Colonic mucosa (tissue), 4 donors: ENCODE measurements around the gene MMRN2. TPM values are rescaled to one million over a fixed set of nuclear protein-coding genes. Genes with fewer than 3 reads are reported as not detected.
A peak's percentile ranks its signal among the peaks of the same experiment; 100 is the strongest.
"Not testable (repeated sequence)": the region's sequence is repeated elsewhere in the genome, so short reads cannot be mapped to it uniquely, and the experiment has no call there.

Experiments
- DNase-seq: peaks from one replicate; pipeline ENCODE4 v3.0.0-alpha.2; 2020
- H3K27ac ChIP-seq: fragments of 200-600 bp; one replicate; pipeline ENCODE4 v1.8.0; 2021
- H3K27me3 ChIP-seq: fragments of 200-600 bp; one replicate; pipeline ENCODE4 v1.8.0; 2021
- H3K36me3 ChIP-seq: fragments of 200-600 bp; one replicate; pipeline ENCODE4 v1.8.0; 2021
- H3K4me1 ChIP-seq: fragments of 200-600 bp; one replicate; pipeline ENCODE4 v1.8.0; 2021; ENCODE audit warnings: mild to moderate bottlenecking
- H3K4me3 ChIP-seq: fragments of 200-600 bp; one replicate; pipeline ENCODE4 v1.8.0; 2021
- H3K9ac ChIP-seq, 2 donors: one replicate each; pipeline ENCODE4 v1.7.0; 2013; ENCODE audit warnings: control low read depth in 2 of 2, low read depth in 2 of 2, low read length in 2 of 2
- H3K9me3 ChIP-seq: fragments of 200-600 bp; one replicate; pipeline ENCODE4 v1.8.0; 2021
- CTCF ChIP-seq: fragments of 200-600 bp; IDR thresholded peaks from one replicate; pipeline ENCODE4 v1.8.0; 2022; ENCODE audit warnings: antibody characterized with exemption, mild to moderate bottlenecking
- intact Hi-C: fragments of 100-400 bp; cut with DNase I; formaldehyde crosslinking; loops from one replicate; pipeline ENCODE4 v1.14.1; 2022
- total RNA-seq, 2 donors: library from RNA; stranded (reverse); fragmentation: NEBNext Ultra II Directional in 1 of 2; extraction: Animal tissue kit (Norgen Biotek cat#: 25700) in 1 of 2; gene quantifications; one replicate each; pipeline ENCODE4 v1.2.1, GENCODE V29; 2021
- donor health status: healthy.
- donor health status: DM: no; HTN: no; CAD: no.
- donor health status: DM: no; HTN: no; CAD: no.

MMRN2 gene
- total RNA-seq, 2 donors from 2014 or later = 3.4 to 7.4 TPM

DNA sequence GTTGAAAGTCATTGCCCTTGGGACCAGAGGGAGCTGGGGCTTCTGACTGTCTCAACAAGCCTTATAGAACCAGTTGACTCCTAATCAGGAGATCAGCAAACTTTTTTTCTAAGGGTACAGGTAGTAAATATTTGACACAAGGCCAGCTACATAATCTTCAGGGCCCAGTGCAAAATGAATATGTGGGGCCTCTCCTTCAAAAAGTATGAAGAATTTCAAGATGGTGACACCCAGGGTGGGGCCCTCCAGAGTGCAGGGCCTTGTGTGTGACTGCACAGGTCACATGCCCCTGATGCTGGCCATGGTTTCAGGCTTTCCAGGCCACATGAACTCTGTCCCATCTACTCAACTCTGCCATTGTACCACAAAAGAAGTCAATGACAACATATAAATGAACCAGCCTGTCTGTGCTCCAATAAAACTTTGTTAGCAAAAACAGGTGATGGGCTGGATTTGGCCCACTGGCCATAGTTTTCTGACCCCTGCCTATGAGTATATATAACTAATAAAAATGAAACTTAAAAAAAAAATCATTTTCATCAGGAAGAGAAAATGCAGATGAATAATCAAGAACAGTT is 6.1 kb downstream of the MMRN2 start:
- no peak for DNase-seq

DNA sequence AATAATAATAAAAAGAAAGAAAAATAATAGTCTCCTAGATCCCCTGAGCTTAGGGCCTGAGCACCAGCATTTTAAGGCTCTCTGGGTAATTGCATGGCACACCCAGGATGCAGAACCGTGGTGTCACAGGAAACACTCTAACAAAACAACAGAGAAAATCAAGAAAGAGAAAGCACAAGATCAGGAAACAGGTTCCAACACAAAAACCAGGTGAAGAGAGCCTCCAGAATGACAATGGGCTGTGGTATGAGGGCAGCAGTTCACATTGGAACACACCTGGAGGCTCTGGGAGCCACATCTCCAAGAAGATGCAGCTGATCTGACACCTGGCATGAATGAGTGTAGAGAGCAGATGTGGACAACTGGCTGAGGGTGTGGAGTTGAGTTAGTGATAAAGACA is 7.1 kb downstream of the MMRN2 start:
- H3K27me3 ChIP-seq = no peaks in the 10 kb centered on the region
- no peak for DNase-seq
- H3K27ac ChIP-seq = no peak overlapping the region
- H3K4me1 ChIP-seq = no peaks in the 10 kb centered on the region
- H3K9ac ChIP-seq = no peak overlapping the region
- H3K4me3 ChIP-seq = no peak overlapping the region
- intact Hi-C loops = no loop called here
- H3K9me3 ChIP-seq = no peaks in the 10 kb centered on the region
- TF ChIP-seq CTCF = no peak
- H3K36me3 ChIP-seq = no peaks in the 10 kb centered on the region

More for the DNA sequence above, 6.1 kb downstream of the MMRN2 start:
- Histone ChIP-seq H3K27ac (no peak overlapping the region), H3K27me3 (no peaks in the 10 kb centered on the region), H3K36me3 (no peaks in the 10 kb centered on the region), H3K9ac (no peak overlapping the region), H3K4me3 (no peak overlapping the region), H3K4me1 (no peaks in the 10 kb centered on the region), H3K9me3 (no peaks in the 10 kb centered on the region)
- TF ChIP-seq CTCF = no peak
- intact Hi-C loops = no loop called here

GRCh38 chr10:86947806-86948205 is 9.6 kb downstream of the MMRN2 start:
- peak; percentile 15 for DNase-seq
- H3K9me3 ChIP-seq, H3K4me3 ChIP-seq, intact Hi-C loops, H3K27me3 ChIP-seq, H3K9ac ChIP-seq, H3K4me1 ChIP-seq, H3K27ac ChIP-seq, H3K36me3 ChIP-seq: not testable (repeated sequence)

DNA sequence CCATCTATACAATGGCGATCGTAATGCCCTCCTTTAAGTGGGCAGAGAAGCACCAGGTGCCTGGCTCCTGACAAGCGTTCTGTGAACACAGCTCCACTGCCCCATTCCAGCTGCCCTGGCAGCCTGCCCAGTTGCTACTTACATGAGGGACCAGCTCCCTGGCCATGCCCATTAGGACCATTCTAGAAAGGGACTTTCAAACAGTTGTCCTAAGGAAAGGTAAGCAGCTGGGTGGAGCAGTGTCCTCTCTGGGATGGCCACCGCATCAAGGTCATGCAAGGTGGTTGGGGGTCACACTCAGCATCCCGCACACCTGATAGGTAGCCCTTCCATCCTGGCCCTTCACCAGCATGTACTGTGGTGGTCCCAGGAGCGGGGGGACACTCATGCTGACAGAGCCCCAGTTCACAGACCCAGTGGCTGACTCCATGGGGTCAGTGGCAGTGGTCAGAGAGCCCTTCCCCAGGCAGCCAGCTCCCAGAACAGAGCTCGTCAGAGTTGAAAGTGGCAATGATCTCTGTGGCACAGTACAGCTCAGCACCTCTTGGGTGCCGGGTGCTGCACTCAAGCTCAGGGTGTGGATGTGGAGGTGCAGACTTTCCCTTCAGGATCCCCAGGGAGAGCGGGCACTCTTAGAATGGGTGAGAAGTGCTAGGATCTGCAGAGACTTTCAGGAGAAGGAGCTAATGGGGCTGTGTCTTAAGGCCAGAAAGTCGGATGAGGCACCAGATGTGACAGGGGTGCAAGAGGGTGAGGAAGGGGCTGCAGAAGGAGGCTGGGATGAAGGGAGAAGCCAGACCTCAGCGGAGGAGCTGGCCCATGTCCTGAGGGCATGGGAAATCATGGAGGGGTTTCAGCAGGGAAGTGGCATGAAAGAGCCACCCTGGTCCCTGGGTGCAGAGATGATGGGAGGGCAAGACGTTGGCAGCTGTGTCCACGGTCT is 10.9 kb downstream of the MMRN2 start:
- Histone ChIP-seq H3K4me3 (no peak overlapping the region), H3K4me1 (no peaks in the 10 kb centered on the region), H3K36me3 (no peaks in the 10 kb centered on the region), H3K9ac (no peak overlapping the region), H3K27ac (no peak overlapping the region), H3K27me3 (no peaks in the 10 kb centered on the region), H3K9me3 (no peaks in the 10 kb centered on the region)
- intact Hi-C loops = no loop called here
- DNase-seq = peak; percentile 17
- no peak for TF ChIP-seq CTCF

- no peak for TF ChIP-seq CTCF
- DNase-seq = peak; percentile 15
These were observed 11.8 kb downstream of the MMRN2 start for GRCh38 chr10:86945361-86946212.

More at GRCh38 chr10:86945361-86946212, 11.8 kb downstream of the MMRN2 start:
- intact Hi-C loops = no loop called here
- Histone ChIP-seq H3K27ac (no peak overlapping the region), H3K4me3 (no peak overlapping the region), H3K36me3 (no peaks in the 10 kb centered on the region), H3K27me3 (no peaks in the 10 kb centered on the region), H3K4me1 (no peaks in the 10 kb centered on the region), H3K9me3 (no peaks in the 10 kb centered on the region), H3K9ac (no peak overlapping the region)
